Natural killer cell treated with Interleukin-12 subunit alpha and Interleukin-12 subunit beta and Interleukin-15 and Interleukin-18, amount 100 ng/mL, for 72 hours (primary cell): ENCODE measurements around the gene ASXL1. TPM values are rescaled to one million over a fixed set of nuclear protein-coding genes. Genes with fewer than 3 reads are reported as not detected.

Source experiments
- ATAC-seq, 2 donors: fragments of 150-1000 bp; cut with Tn5 transposase in 1 of 2; sonication (Bioruptor Pico), chemical (Tn5 transposase) in 1 of 2; 2 replicates each; pipeline ENCODE4 v1.10.0; 2021
- DNase-seq: peaks from one replicate; pipeline ENCODE4 v3.0.0; 2022; ENCODE audit warnings: low spot score
- H3K27ac Mint-ChIP-seq, 2 donors: 1 replicate in 1 of 2; 2 replicates in 1 of 2; pipeline ENCODE4 v1.8.0; 2022; ENCODE audit warnings: mixed read lengths in 2 of 2, mild to moderate bottlenecking in 1 of 2, moderate library complexity in 1 of 2
- H3K27me3 Mint-ChIP-seq, 2 donors: 1 replicate in 1 of 2; 2 replicates in 1 of 2; pipeline ENCODE4 v1.8.0; 2022; ENCODE audit warnings: mixed read lengths in 2 of 2
- H3K36me3 Mint-ChIP-seq: one replicate; pipeline ENCODE4 v1.8.0; 2022; ENCODE audit warnings: mixed read lengths
- H3K4me1 Mint-ChIP-seq, 2 donors: 1 replicate in 1 of 2; 2 replicates in 1 of 2; pipeline ENCODE4 v1.8.0; 2022; ENCODE audit warnings: low read depth in 2 of 2, mixed read lengths in 2 of 2, mild to moderate bottlenecking in 1 of 2
- H3K4me3 Mint-ChIP-seq: one replicate; pipeline ENCODE4 v1.8.0; 2022; ENCODE audit warnings: mixed read lengths
- H3K9me3 Mint-ChIP-seq: 2 replicates; pipeline ENCODE4 v1.8.0; 2022; ENCODE audit warnings: mixed read lengths
- total RNA-seq, 2 donors: library from RNA; stranded (reverse); gene quantifications; one replicate each; pipeline ENCODE4 v1.2.3, GENCODE V29; 2022

Gene ASXL1
- total RNA-seq, 2 donors from 2014 or later = 119 to 214 TPM

DNA sequence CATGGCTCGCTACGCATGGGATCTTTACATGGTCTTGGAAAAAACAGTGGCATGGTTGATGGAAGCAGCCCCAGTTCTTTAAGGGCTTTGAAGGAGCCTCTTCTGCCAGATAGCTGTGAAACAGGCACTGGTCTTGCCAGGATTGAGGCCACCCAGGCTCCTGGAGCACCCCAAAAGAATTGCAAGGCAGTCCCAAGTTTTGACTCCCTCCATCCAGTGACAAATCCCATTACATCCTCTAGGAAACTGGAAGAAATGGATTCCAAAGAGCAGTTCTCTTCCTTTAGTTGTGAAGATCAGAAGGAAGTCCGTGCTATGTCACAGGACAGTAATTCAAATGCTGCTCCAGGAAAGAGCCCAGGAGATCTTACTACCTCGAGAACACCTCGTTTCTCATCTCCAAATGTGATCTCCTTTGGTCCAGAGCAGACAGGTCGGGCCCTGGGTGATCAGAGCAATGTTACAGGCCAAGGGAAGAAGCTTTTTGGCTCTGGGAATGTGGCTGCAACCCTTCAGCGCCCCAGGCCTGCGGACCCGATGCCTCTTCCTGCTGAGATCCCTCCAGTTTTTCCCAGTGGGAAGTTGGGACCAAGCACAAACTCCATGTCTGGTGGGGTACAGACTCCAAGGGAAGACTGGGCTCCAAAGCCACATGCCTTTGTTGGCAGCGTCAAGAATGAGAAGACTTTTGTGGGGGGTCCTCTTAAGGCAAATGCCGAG, 78.2 kb downstream of the ASXL1 start:
- DNase-seq = peak; percentile 25
- ATAC-seq = no peak
- Mint-ChIP-seq H3K27ac (no peak overlapping the region), H3K9me3 (no peaks in the 10 kb centered on the region), H3K27me3 (no peaks in the 10 kb centered on the region), H3K4me3 (no peak overlapping the region), H3K4me1 (peaks cover 27 to 29% of the 10 kb centered on the region in 2 donors), H3K36me3 (peaks cover 18% of the 10 kb centered on the region)

DNA sequence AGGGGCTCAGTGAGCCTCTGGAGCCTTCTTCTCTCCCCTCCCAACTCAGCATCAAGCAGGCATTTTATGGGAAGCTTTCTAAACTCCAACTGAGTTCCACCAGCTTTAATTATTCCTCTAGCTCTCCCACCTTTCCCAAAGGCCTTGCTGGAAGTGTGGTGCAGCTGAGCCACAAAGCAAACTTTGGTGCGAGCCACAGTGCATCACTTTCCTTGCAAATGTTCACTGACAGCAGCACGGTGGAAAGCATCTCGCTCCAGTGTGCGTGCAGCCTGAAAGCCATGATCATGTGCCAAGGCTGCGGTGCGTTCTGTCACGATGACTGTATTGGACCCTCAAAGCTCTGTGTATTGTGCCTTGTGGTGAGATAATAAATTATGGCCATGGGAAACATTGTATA, 78.8 kb downstream of the ASXL1 start:
- Mint-ChIP-seq H3K27ac (no peak overlapping the region), H3K4me3 (no peak overlapping the region), H3K4me1 (peaks cover 27 to 29% of the 10 kb centered on the region in 2 donors), H3K27me3 (no peaks in the 10 kb centered on the region), H3K9me3 (no peaks in the 10 kb centered on the region), H3K36me3 (peaks cover 13% of the 10 kb centered on the region)
- DNase-seq (peak; percentile 10), ATAC-seq (no peak)

DNA sequence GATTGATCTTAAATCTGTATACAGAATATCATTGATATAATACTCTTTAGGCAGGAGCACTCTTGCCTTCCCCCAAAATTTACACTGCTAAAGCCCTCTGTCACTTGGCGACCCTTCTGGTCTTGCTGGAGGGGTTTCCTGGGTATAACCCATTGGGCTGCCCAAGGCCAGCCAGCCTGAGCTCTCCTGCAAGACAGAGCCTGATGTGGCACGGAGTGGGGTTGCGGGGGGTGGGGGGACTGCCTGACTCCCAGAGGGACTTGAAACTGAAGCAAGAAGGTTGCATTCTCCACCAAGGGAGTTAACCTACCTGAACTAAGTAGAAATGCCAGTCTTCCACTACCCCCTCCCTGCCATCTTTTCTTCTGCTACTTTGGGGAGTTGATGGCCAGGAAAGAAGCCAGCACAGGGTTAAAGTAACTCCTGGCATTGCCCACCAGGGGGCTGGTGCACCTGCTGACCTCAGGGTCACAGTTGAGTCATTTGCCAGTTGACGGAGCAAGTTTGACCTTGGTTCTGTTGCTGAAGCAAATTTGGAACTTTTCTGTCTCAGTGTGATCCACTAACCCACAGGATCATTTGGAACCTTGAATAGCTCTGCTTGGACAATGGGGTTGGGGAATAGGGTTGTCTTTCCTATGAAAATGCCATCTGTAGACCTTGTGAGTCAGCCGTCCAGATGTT, 79.4 kb downstream of the ASXL1 start:
- H3K27ac Mint-ChIP-seq = no peak overlapping the region
- ATAC-seq (no peak), DNase-seq (peak; percentile 29)
- H3K9me3 Mint-ChIP-seq = no peaks in the 10 kb centered on the region
- no peak overlapping the region for H3K4me3 Mint-ChIP-seq
- H3K36me3 Mint-ChIP-seq = peaks cover 10% of the 10 kb centered on the region
- peaks cover 28 to 29% of the 10 kb centered on the region in 2 donors for H3K4me1 Mint-ChIP-seq
- H3K27me3 Mint-ChIP-seq = no peaks in the 10 kb centered on the region

DNA sequence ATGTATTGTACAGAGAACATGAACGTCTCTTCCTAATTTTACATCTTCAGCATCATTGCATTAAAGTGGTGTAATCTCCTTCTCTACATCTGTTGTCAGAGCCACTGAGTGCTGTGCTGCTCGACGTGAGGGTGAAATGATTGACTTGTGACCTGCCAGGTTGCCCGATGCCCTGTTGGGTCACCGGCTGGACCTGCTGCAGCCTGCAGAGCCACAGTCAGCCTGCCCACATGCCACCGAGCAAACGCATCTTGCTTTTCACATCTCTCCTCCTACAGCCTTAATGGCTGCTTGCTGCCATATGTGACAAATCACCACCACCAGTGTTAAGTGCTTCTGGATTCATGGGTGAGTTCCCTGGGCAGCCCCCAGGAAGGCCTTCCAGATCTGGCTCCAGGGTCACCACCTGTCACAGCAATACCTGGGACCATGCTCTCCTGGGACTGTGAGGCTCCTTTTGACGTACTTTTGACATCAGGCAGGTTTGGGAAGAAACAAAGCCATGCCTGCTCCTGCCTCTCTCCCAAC, 80.3 kb downstream of the ASXL1 start:
- no peak overlapping the region for H3K4me3 Mint-ChIP-seq
- H3K27ac Mint-ChIP-seq = peak overlapping the region in 1 of 2 donors; percentile 47
- H3K9me3 Mint-ChIP-seq = no peaks in the 10 kb centered on the region

DNA sequence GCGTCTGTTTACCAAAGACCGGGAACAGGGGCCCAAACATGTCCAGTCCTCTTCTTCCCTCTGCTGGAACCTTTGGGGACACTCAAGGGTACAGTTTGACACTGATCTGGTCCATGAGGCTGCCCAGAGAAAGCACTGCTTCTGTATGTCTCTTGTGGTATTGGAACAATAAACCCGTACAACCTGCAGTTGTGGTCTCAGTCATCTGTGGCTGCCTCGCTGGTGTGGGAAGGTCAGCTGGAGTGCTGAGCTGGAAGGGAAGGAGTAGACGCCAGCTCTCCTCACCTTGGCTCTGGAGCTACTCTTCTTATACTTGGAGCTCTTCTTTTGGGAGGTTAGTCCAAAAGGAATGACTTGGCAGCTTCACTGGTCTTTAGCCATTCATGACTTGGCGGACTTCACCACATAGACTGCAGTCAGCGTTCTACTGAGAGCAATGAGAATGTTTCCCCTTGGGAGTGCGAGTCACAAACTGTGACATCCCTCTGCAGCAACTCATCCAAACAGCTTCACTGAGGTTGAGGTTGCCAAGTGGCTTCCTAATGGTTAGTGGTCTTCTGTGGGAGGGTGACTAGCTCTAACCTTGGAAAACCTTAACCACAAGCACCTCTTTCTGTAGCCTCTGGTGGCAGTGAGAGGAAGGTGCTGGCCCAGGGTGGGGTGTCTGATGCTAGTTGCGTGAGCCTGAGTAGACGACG, 81.2 kb downstream of the ASXL1 start:
- H3K36me3 Mint-ChIP-seq = no peaks in the 10 kb centered on the region

More for the DNA sequence above, 80.3 kb downstream of the ASXL1 start:
- H3K4me1 Mint-ChIP-seq = peaks cover 30 to 34% of the 10 kb centered on the region in 2 donors
- DNase-seq (peak; percentile 32), ATAC-seq (no peak)
- no peaks in the 10 kb centered on the region for H3K27me3 Mint-ChIP-seq
- peaks cover 4% of the 10 kb centered on the region for H3K36me3 Mint-ChIP-seq

DNA sequence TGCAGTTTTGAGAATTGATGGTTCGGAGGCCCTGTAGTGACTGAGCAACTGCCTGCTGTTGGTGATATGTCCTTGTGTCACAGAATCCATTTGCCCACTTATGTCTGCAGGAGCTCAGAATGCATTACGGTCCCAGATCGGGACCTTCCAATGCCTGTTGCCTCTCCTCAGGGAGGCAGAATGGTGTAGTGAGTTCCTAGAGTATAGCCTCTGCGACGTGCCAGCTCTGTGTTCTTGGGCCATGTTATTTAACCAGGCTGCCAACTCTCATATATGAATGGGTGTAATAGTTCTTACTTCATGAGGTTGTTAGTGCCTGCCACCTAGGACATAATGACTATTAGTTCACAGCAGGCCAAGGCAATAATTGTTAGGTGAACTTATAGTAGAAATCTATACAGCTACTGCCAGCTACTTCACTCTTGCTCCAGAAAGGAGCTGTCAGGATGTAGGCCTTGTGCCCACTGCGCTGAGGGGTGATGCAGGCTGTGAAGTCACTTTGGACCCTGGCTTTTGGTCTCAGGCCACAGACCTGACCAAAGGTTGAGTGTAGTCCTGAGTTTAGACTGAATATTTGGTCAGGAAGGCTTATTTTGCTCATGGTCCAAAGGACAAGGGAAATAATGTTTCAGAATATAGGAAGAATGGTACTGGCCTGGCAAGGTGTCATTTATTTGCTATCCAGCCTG, 82.1 kb downstream of the ASXL1 start:
- no peaks in the 10 kb centered on the region for H3K27me3 Mint-ChIP-seq
- H3K4me1 Mint-ChIP-seq = peaks cover 36% of the 10 kb centered on the region in 2 donors
- H3K4me3 Mint-ChIP-seq = no peak overlapping the region
- peak overlapping the region in 1 of 2 donors; percentile 14 for H3K27ac Mint-ChIP-seq
- no peaks in the 10 kb centered on the region for H3K9me3 Mint-ChIP-seq
- DNase-seq (peak; percentile 16), ATAC-seq (no peak)
- no peaks in the 10 kb centered on the region for H3K36me3 Mint-ChIP-seq

More for the DNA sequence above, 81.2 kb downstream of the ASXL1 start:
- Mint-ChIP-seq H3K27me3 (no peaks in the 10 kb centered on the region), H3K9me3 (no peaks in the 10 kb centered on the region), H3K27ac (peak overlapping the region; percentile 25 to 47), H3K4me3 (no peak overlapping the region), H3K4me1 (peaks cover 32 to 34% of the 10 kb centered on the region in 2 donors)
- ATAC-seq (peak; percentile 79 to 87), DNase-seq (peak; percentile 63)

DNA sequence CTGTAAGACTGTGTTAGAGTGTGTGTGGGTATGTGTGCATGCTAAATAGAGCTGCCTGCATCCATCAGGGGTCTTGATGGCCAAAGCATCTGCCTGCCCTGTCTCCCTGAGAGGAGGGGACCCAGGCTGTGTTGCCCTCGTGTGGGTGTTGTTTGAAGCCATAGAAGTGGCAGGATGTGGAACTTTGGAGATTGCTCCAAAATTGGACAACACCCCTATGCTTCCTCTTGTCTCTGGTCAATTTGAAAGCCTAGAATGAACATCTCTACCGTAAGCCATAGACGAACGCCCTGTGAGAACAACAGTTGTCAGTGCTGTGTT, 82.6 kb downstream of the ASXL1 start:
- DNase-seq = peak; percentile 15
- peak overlapping the region in 1 of 2 donors; percentile 14 for H3K27ac Mint-ChIP-seq

DNA sequence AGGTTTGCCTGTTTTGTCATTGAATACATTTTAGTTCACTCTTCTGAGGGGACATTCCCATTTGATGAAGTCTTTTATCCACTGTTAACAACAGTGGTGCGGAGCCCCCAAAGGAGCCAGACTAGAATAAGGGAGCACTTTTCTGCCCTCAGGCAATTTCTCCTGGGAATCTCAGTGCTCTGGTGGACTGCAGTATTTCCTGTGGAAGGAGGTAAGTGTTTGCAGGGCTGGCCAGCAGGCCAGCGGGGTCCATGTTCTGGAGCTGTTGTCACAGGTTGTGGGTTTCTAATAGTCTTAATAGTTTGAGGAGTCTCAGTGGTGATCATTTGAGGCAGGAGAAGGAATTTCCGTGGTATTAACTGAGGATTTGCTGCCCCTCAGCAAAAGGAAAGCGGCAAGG, 83.5 kb downstream of the ASXL1 start:
- DNase-seq (peak; percentile 35), ATAC-seq (no peak)
- Mint-ChIP-seq H3K27me3 (no peaks in the 10 kb centered on the region), H3K4me3 (no peak overlapping the region), H3K27ac (no peak overlapping the region), H3K36me3 (no peaks in the 10 kb centered on the region), H3K9me3 (no peaks in the 10 kb centered on the region), H3K4me1 (peaks cover 40 to 41% of the 10 kb centered on the region in 2 donors)

More for the DNA sequence above, 82.6 kb downstream of the ASXL1 start:
- H3K4me3 Mint-ChIP-seq = no peak overlapping the region
- no peaks in the 10 kb centered on the region for H3K9me3 Mint-ChIP-seq
- H3K27me3 Mint-ChIP-seq = no peaks in the 10 kb centered on the region
- ATAC-seq = no peak
- peaks cover 40 to 41% of the 10 kb centered on the region in 2 donors for H3K4me1 Mint-ChIP-seq
- no peaks in the 10 kb centered on the region for H3K36me3 Mint-ChIP-seq

- H3K27ac Mint-ChIP-seq = peak overlapping the region; percentile 18 to 81
- H3K36me3 Mint-ChIP-seq = no peaks in the 10 kb centered on the region
Observed at GRCh38 chr20:32442630-32443373, 84.7 kb downstream of the ASXL1 start.

GRCh38 chr20:32443386-32443974, 85.3 kb downstream of the ASXL1 start:
- ATAC-seq (no peak), DNase-seq (peak; percentile 45)
- peaks cover 37 to 38% of the 10 kb centered on the region in 2 donors for H3K4me1 Mint-ChIP-seq
- no peak overlapping the region for H3K4me3 Mint-ChIP-seq
- H3K36me3 Mint-ChIP-seq = no peaks in the 10 kb centered on the region
- no peaks in the 10 kb centered on the region for H3K9me3 Mint-ChIP-seq
- H3K27me3 Mint-ChIP-seq = no peaks in the 10 kb centered on the region
- peak overlapping the region; percentile 53 to 81 for H3K27ac Mint-ChIP-seq

More at GRCh38 chr20:32442630-32443373, 84.7 kb downstream of the ASXL1 start:
- Mint-ChIP-seq H3K9me3 (no peaks in the 10 kb centered on the region), H3K27me3 (no peaks in the 10 kb centered on the region), H3K4me3 (no peak overlapping the region), H3K4me1 (peaks cover 40 to 41% of the 10 kb centered on the region in 2 donors)
- ATAC-seq (no peak), DNase-seq (no peak)

DNA sequence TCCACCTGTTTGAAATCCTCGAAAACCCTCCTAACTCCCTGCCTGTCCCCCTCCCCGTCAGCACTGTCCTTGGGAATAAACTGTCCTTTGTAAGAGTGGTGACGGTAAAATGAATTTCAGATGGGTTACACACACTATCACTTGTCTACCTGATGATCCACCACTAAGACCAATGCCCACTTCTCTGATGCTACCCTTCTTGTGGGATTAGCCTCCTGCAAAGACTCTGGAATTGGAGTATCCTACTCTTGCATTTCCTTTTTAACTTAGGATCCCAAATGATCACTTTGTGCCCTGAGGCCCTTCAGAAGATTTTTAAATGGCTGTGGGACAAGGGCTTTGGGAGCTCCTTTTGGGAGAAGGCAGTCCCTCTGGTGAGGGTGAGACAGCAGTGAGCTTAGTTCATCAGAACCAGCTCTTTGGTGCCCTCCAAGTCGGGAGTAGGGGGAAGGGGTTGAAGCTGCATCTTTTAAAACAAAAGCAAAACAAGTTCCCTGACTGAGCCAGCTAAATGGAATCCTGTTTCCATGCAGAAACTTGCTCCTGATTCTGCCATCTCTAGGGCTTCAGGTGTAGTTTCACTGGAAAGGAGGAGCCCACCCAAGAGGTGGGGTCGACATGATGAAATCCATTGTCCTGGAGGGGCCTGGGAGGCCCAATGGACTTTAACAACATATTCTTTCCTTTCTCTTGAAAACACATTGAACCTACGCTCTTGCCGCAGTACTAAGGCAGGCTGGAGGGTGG, 86.5 kb downstream of the ASXL1 start:
- no peak for DNase-seq
- H3K27me3 Mint-ChIP-seq = no peaks in the 10 kb centered on the region
- H3K9me3 Mint-ChIP-seq = no peaks in the 10 kb centered on the region
- peak overlapping the region; percentile 58 to 82 for H3K27ac Mint-ChIP-seq
- H3K4me1 Mint-ChIP-seq = peaks cover 26 to 31% of the 10 kb centered on the region in 2 donors
- no peak for ATAC-seq
- no peak overlapping the region for H3K4me3 Mint-ChIP-seq
- no peaks in the 10 kb centered on the region for H3K36me3 Mint-ChIP-seq
